Measurements from ENCODE around the gene ABR.
"Not testable (repeated sequence)": the region's sequence is repeated elsewhere in the genome, so short reads cannot be mapped to it uniquely, and the experiment has no call there.

Gene ABR

DNA sequence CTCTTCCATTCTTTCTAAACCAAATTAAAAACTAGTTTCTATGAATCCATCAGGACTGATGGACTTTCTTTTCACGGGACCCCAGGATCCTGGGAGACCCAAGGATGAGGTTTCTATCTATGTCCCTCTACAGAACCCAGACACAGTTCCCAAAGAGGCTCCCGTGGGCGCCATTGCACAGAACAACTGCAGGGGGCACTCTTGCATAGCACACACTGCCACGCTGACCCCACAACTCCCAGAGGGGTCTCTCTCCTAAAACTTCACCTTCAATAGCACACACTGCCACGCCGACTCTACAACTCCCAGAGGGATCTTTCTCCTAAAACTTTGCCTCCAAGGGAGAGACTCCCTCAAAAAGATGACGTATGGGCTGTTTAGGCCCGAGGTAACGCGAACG is 9.0 kb downstream of the ABR start:
- no peak for DNase-seq

DNA sequence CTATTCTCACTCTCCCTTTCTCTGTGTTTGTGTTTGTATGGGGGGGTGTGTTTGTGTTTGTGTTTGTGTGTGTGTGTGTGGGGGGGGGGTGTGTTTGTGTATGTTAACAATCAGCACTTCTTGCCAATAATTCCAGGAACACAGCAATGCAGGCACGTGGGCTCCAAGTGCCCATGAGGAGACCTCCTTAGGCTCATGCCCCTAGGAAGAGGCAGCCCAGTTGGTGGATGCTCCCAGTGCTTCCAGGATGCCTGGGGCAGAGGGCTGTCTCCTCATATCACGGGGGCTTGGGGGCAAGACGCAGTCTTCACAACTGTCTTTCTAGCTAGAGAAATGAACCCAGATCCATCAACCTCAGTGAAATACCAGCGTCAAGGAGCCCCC is 9.9 kb downstream of the ABR start:
- no peak for DNase-seq

DNA sequence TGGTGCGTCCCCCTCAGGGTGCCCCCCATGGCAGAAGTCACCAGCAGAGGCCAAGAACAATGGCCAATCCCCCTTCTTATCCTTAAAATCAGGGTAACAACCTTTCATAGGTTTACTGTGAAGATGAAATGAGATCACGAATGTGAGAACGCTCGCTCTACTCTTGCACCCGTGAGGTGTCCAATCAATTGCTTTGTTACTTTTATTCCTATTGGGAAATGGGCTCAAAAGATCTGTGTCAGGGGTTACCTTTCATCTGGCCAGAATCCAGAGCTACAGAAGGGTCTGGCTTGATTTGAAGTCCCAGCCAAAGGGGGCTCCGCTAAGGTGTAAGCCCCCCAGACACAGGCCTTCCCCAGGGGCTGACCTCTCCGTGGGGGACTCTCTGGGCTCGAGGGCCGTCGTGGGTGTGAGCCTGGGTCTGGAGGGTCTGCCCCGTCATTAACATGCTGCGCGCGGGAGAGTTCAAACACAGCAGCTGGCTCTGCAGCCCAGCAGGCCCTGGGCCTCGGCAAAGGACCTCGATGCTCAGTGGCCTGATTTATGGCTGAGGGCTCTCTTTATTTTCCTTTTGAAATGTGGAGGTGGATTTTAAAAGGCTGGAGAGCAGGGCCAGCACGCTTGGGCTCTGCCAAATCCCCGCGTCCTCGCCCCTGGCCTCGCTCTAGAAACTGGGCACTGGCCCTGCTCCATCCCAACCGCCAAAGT is 10.4 kb downstream of the ABR start:
- DNase-seq, result no peak

DNA sequence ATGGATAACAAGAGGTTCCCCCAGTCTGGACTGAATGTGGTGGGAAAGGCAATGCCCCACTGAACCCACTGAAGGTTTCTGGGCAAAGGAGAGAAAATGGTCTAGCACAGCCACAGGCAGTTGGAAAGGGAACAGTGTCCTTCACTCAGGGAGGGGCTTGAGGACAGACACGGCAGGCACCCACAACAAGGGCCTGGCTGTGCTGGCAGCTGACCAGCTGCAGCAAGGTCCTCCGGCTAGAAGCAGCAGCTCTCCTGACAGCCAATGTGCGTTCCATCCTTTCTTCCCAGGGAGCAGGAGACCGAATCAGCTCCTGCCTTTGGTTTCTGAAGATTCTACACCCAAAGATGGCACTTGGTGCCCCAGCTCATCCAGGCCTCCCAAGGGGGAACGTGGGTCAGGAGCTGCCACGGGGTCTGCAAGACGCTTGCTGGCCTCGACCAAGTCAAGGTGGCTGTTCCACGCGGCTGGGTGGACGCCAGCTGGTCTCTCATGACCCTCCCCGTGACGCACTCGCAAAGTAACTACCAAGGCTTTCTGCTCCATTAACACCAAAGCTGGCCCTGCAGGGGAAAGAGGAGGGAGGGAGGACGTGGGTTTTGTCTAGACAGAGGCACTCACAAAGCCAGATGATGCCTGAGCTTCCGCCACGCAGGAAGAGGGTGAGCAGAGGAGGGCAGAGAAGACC is 11.1 kb downstream of the ABR start:
- DNase-seq, result no peak

DNA sequence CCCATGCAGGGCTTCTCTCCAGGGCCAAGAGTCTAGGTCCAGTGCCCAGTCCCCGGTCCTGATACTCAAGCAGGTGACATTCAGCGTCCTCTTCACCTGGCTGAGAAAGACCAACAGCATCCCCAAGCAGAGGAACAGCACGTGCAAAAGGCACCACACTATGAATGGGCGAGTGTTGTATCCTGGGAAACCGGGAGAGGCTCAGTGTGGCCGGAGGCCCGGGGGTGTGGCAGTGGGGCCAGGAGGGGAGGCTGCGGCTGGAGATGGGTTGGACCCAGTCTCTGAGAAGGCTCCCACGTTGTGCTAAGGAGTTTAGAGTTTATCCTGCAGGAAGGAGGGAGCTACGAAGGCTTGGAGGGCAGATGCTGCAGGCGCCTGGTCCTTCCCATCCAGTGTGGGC is 13.5 kb downstream of the ABR start:
- no peak for DNase-seq

DNA sequence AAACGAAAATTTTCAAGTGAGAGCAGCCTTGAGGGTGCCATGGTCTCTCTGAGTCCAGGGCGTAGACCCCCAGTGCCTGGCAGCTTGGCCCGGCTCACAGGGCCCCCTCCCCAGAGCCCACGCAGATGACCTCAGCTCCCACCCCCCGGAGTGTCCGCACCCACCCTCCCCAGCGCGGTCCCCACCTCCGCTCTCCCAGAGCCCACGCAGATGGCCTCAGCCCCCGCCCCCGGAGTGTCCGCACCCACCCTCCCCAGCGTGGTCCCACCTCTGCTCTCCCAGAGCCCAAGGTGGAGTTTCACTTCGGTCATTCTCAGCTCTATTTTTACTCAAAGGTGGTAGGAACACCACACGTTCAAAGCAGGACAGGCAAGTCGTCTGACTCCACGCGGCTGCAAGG is 13.9 kb downstream of the ABR start:
- no peak for DNase-seq

DNA sequence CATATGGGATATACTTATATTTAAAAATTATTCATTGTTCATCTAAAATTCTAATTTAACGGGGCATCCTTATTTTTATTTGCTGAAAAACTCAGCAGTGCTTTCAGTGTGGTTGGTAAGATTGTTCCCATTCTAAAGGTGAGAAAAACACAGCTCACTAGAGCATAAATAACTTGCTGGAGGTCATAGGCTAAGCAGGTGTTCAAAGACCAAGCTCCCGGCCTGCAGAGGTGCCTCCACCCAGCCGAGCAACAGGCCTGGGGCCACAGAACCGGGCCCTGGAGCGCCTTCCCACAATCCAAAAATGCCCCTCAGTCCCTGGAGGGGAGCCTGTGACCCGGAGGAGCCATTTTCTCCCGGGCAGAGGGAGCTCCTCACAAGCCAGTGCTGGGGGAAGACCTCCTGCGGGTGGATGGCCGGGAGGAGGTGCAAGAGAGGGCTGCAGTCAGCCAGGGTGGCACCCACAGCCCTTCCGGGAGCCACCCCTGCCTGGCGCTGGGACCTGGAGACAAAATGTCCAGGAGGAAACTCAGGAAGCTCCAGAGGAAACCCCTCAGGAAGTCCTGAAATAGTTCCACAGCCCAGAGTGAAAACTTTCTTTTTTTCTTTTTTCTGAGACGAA is 14.7 kb downstream of the ABR start:
- no peak for DNase-seq

DNA sequence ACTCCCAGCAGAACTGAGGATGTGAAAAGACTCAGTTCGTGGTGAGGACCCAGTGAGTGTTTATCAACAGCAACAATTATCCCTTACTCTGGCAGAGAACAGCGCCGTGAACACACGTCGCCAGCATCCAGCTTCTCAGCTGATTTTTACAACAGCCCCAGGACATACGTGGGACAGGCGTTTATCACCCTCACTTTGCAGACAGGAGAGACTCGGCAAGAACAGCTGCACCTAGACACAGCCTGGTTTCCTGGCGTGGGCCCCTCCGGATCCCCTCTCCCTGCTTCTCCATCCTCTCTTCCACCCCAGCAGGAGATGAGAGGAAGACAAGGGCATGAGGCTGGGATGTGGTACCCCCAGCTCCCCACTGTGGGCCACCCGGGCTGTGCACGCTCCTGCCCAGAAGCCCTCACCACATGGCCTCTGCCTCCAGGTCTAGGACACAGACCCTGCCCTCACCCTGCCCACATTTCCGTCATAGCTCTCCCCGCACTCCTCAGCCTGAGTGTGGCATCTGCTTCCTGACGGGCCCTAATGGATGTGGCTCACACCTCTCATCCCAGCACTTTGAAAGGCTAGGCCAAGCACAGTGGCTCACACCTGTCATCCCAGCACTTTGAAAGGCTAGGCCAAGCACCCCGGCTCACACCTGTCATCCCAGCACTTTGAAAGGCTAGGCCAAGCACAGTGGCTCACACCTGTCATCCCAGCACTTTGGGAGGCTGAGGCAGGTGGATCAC is 17.5 kb downstream of the ABR start:
- DNase-seq, result no peak

DNA sequence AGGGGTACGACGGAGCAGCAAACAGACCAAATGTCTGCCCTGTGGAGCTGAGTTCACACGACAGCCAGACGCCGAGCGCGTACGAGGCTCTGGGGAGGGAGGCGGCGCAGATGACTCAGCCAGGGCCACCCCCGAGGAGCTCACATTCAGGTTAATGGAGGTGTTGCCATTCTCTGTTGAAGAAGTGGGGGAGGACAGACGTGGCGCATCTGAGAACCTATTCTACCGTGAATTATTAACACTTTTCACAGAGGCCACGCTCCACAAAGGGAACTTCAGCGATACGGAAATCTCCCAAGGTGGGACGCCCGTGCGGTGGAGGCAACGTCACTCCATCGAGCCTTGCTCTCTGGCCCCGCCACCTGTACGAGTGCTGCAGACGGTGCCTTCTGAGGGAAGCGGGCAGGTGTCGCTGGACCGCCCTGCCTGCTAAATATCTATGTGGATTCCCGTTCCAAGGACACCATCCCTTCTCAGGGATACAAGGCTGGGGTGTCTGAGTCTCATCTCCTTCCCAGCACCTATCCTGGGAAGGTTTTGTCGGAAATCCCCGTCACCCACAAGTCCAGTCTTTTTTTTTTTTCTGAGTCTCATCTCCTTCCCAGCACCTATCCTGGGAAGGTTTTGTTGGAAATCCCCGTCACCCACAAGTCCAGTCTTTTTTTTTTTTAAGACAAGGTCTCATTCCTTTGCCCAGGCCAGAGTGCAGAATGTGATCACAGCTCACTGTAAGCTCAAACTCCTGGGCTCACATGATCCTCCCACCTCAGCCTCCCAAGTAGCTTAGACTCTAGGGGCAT is 19.0 kb downstream of the ABR start:
- DNase-seq, result no peak

DNA sequence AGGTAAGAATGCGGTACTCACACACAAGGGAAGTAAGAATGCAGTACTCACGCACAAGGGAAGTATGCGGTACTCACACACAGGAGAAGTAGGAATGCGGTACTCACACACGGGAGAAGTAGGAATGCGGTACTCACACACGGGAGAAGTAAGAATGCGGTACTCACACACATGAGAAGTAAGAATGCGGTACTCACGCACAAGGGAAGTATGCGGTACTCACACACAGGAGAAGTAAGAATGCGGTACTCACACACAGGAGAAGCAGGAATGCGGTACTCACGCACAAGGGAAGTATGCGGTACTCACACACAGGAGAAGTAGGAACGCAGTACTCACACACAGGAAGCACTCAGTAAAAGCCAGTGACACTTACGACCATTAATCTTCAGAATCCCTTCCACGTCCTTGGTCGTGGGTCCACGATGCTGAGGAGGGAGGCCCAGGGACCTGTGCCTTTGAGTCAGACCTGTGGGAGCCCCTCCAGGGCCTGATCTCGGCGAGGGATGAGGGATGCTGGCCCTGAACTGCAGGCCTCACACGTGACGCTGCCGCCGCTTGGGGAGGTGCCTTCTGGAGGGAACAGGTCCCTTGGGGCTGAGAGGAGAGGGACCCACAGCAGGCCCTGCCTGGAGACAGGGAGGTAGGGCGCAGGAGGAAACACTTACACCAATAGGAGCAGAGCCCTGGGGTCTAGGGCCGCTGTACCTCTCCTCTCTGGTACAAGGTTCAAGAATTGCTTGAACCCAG is 20.2 kb downstream of the ABR start:
- no peak for DNase-seq

DNA sequence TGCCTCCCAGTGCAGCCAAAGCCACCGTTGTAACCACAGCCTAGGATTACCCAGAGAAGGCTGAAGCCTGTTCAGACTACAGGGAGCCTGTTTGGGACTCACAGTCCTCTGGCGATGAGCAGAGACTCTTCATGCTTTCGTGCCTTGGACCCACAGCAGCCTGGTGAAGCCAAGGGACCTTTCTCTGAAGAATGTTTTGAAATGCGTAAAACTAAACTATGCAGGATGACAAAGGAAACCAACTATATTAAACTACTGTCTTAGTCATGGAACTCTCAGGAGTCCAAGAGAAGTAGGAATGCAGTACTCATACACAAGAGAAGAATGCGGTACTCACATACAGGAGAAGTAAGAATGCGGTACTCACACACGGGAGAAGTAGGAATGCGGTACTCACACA is 20.9 kb downstream of the ABR start:
- DNase-seq, result no peak

DNA sequence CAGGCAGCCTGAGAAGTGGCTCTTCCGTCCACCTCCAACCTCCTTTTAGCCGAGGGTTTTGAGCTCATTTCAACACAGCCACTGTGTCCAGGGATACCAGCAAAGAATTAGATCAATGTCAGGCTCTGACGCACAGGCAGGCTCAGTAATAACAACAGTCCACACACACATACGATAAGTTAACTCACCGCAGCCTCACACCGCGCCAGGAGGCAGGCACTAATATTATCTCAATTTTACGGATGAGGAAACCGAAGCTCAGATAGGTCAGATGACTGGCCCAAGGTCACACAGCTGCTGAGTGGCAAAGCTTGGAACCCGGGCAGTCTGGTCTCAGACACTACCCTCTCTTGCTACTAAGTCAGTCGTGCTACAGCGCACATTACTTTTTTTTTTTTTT is 22.9 kb downstream of the ABR start:
- no peak for DNase-seq

DNA sequence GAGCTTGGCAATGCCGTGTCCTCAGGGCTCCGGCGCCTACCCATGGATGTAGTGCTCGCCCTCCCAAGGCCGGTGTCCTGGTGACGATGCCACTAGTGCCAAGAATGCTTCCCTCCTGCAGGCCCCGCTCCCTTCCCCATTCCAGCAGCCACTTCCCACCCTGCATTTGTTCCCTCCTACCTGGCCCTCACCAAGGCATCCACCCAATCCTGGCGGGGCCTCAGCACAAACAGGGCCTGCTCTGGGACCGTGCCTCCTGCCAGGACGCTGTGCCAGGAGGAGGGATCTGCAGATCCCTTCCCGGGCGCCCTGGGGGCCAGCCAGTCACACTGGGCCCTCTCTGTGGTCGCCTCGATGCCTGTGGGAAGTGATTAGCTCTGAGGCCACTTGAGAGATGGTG is 25.1 kb downstream of the ABR start:
- no peak for DNase-seq

DNA sequence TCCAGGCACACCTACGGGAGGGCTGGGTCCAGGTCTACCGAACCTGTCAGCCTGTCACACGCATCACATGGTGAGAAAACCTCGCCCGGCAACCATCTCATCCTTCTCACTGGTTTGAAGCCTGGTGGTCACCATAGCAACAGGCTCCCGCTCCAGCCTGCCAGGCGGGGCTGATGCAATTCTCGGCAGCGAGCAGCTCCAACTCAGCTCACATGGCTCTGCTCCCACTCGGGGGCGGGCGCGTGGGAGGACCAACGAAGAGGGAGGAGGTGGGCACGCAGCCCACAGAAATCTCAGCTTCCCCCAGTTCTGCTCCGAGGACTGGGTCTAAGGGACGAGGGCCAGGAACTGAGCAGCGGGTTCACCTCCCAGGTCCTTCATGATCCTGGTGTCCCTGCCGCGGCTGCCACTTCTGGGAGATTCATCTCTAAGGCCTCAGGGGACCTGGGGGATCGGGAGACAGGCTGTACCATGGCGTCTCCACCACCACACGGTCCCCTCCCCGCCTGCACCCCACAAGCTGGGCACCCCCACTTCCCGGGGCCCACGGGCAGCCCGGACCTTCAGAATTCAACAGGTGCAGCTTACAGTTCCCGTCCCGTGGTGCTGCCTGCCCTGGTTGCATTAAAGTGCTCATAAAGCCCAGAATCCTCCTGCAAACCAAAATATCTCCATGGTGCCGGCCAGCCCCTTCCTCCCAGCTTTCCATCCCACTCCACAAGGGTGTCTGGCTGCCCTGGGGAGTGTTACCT is 25.8 kb downstream of the ABR start:
- DNase-seq, result no peak

DNA sequence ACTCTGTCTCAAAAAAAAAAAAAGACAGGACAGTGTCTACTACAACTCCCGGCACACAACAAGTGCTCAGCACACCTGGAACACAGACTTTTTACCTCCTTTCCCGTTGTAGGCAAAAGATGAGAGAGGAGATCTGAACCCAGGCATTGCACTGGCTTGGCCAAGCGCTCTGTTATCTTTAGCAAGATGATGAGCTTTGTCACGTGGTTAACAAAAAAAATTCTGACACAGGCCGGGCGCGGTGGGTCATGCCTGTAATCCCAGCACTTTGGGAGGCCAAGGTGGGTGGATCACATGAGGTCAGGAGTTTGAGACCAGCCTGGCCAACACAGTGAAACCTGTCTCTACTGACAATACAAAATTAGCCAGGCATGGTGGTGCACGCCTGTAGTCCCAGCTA is 27.2 kb downstream of the ABR start:
- not testable (repeated sequence) for DNase-seq

DNA sequence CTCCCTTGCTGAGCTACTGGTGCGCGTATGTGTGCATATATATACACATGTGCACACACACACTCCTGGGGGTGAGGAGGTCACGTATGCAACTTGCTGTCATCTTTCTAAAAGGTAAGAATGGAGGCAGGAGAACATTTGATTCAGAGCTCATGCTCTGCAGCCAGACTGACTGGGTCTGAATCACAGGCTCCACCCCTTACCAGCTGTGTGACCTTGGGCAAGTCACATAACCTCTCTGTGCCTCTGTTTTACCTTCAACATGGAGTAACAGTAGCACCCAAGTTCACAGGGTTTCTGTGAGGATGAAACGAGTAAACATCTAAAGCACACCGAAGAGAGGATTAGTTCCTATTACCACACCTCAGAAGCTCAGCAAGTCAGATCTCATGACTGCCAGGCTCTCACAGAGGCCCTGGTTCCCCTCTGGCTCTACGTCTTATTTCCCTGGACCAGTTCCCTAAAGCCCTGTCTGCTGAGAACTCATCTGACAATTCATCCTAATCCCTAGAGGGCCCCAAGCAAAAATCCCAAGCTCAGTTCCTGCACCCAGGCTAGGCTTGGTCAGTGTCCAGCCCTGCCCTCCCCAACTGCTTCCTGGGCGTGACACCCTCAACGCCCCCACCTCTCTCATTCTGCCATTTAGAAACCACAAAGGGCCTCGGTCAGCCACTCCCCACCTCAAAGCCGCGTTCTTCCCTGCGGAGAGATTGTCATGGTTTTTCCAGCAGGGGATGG is 28.7 kb downstream of the ABR start:
- DNase-seq, result no peak

DNA sequence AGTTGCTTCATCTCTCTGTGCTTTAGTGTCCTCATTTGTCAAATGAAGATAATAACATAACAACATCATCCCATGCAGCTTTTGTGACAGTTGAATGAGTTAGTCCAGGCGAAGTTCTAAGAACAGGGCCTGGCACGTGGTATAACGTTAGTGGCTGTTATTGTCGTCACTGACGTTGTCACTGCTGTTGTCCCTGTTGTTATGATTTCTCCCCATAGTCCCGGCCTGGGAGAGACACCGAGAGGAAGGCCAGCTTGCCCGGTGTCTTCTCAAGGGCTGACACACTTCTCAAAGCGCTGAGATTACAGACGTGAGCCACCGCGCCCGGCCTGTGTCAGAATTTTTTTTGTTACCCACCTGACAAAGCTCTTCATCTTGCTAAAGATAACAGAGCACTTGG is 29.9 kb downstream of the ABR start:
- no peak for DNase-seq

DNA sequence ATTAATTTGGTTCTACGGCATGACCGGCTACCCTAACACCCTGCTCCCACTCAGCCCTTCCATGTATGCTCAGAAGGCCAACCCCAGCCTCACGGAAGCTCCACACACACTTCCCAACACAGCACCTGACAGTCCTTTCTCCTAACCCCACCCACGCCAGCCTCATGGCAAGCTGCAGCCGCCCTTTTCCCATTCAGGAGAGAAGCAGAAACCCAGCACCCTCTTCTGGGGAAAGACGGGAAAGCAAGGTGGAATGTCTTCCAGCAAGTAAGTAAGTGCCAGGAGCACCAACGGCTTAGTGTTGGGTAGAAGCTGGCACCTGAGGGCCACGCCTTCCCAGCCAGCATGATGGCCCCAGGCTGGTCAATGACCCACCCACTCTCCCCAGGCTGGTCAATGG is 32.1 kb downstream of the ABR start:
- DNase-seq, result no peak

DNA sequence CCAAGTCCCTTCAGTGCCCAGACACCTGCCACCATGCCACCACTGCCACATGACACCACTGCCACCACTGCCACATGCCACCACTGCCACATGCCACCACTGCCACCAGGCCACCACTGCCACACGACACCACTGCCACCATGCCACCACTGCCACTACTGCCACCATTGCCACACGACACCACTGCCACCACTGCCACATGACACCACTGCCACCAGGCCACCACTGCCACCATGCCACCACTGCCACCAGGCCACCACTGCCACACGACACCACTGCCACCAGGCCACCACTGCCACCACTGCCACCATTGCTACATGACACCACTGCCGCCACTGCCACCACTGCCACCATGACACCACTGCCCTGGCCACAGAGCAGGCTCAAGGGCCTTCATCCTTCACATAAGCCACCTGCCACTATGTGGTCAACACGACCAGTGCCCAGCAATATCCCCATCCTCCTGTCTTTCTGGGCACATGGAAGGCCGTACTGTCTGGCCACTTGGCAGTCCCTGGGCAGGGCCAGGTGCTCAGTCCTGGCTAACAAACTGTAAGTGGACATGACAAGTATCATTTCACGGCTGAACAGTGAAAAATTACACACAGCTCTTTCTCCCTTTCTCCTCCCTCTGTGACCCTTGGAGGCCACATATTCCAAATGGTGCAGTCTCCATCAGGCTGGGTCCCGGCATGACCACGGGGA is 33.1 kb downstream of the ABR start:
- DNase-seq, result no peak
